Measurements from ENCODE around the gene NIPAL1. TPM values are rescaled to one million over a fixed set of nuclear protein-coding genes. Genes with fewer than 3 reads are reported as not detected.
"Not testable (repeated sequence)": the region's sequence is repeated elsewhere in the genome, so short reads cannot be mapped to it uniquely, and the experiment has no call there.

Gene NIPAL1
- total RNA-seq, 6 donors from 2014 or later = under 0.01 to 8.9 (median 2.9) TPM

DNA sequence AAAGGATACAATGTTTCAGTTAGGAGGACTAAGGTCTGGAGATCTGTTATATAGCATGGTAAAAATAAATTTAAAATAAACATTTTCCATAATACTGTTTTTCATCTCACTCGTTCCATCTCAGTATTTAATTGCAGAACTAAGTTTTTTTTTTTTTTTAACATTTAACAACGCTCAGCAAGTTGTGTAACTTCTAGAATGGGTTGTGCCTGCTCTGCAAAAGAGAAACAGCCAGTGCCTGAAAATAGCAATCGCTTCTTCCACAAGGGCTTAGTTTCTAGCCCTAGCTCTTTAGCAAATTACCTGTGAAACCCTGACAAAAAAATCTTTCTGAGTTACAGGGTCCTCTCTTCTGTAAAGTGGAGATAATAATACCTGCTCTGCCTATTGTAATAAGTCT lies 42.0 kb upstream of the NIPAL1 start:
- no peaks in the 10 kb centered on the region for H3K27me3 ChIP-seq
- H3K36me3 ChIP-seq = no peaks in the 10 kb centered on the region
- 64 to 68% methylated on average over 3 of the region's 3 CpGs for WGBS, 2 donors
- ATAC-seq (ENCODE audit: low FRiP score in 2 of 2) (no peak), DNase-seq (no peak)
- no peaks in the 10 kb centered on the region for H3K9me3 ChIP-seq
- no peak for TF ChIP-seq EP300 (IDR thresholded peaks at IDR 0.05)
- TF ChIP-seq, protein P1, sequence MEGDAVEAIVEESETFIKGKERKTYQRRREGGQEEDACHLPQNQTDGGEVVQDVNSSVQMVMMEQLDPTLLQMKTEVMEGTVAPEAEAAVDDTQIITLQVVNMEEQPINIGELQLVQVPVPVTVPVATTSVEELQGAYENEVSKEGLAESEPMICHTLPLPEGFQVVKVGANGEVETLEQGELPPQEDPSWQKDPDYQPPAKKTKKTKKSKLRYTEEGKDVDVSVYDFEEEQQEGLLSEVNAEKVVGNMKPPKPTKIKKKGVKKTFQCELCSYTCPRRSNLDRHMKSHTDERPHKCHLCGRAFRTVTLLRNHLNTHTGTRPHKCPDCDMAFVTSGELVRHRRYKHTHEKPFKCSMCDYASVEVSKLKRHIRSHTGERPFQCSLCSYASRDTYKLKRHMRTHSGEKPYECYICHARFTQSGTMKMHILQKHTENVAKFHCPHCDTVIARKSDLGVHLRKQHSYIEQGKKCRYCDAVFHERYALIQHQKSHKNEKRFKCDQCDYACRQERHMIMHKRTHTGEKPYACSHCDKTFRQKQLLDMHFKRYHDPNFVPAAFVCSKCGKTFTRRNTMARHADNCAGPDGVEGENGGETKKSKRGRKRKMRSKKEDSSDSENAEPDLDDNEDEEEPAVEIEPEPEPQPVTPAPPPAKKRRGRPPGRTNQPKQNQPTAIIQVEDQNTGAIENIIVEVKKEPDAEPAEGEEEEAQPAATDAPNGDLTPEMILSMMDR (IDR thresholded peaks at IDR 0.05) = no peak
- no peak for TF ChIP-seq POLR2A (IDR thresholded peaks at IDR 0.05)
- TF ChIP-seq POLR2AphosphoS5 (IDR thresholded peaks at IDR 0.05) = no peak
- H3K4me3 ChIP-seq = no peak overlapping the region
- no peak overlapping the region for H3K27ac ChIP-seq
- no peaks in the 10 kb centered on the region for H3K4me1 ChIP-seq

DNA sequence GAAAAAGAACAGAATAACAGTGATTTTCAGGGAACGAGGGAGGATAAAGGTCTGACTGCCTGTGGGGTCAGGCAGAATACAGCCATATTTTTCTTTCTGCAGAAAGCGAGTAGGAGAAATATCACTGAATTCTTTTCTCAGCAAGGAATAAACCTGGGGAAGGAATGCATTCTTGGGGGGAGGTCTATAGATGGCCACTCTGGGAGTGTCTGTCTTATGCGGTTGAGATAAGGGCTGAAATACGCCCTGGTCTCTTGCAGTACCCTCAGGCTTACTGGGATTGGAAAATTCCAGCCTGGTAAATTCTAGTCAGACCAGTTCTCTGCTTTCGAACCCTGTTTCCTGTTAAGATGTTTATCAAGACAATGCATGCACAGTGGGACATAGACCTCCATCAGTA lies 26.4 kb upstream of the NIPAL1 start:
- DNase-seq (no peak), ATAC-seq (ENCODE audit: low FRiP score in 2 of 2) (no peak)
- 84 to 92% methylated on average over 3 to 5 of the region's 5 CpGs for WGBS, 2 donors
- Histone ChIP-seq H3K27me3 (no peaks in the 10 kb centered on the region), H3K27ac (no peak overlapping the region), H3K9me3 (peaks cover 0 to 15% (median 8%) of the 10 kb centered on the region in 4 donors), H3K36me3 (no peaks in the 10 kb centered on the region), H3K4me3 (no peak overlapping the region), H3K4me1 (no peaks in the 10 kb centered on the region)
- no peak for TF ChIP-seq EP300 (IDR thresholded peaks at IDR 0.05)
- TF ChIP-seq POLR2AphosphoS5 (IDR thresholded peaks at IDR 0.05) = no peak
- TF ChIP-seq POLR2A (IDR thresholded peaks at IDR 0.05) = no peak
- TF ChIP-seq, protein P1 (IDR thresholded peaks at IDR 0.05) = no peak

DNA sequence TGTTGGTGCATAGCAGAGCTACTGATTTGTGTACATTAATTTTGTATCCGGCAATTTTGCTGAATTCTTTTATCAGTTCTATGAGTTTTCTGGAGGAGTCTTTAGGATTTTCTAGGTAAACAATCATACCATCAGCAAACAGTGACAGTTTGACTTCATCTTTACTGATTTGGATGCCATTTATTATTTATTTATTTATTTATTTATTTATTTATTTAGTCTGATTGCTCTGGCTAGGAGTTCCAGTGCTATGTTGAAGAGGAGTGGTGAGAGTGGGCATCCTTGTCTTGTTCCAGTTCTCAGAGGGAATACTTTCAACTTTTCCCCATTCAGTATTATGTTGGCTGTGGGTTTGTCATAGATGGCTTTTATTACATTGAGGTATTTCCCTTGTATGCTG lies 24.1 kb upstream of the NIPAL1 start:
- not testable (repeated sequence) for H3K27ac ChIP-seq; H3K4me1 ChIP-seq; H3K36me3 ChIP-seq; H3K27me3 ChIP-seq; H3K4me3 ChIP-seq; DNase-seq; ATAC-seq (ENCODE audit: low FRiP score in 2 of 2)
- H3K9me3 ChIP-seq = peaks cover 0 to 15% (median 8%) of the 10 kb centered on the region in 4 donors
- WGBS, 2 donors = 91 to 100% methylated on average over 1 of the region's 1 CpG

DNA sequence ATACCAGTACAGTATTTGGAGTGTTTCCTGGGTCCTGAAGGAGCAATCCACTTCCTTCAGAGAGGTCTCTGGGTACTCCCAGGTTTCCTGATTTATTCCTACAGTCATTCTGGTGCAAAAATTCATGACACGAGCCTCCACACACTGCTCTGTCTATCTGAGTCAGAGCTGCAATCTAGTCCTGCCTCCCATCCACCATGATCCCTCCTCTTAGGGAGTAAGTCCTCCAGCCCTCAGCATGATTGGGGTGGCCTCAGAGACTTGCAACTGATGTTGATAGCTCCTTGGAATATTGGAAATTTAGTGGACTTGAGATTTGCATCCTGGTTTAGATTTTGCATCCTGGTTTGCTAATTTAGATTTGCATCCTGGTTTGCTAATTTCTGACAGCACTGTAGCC lies 20.6 kb upstream of the NIPAL1 start:
- 89% methylated on average over 1 of the region's 1 CpG for WGBS, 2 donors
- ATAC-seq (ENCODE audit: low FRiP score in 2 of 2) (no peak), DNase-seq (no peak)
- no peaks in the 10 kb centered on the region for H3K36me3 ChIP-seq
- no peak overlapping the region for H3K27ac ChIP-seq
- TF ChIP-seq, protein P1 (IDR thresholded peaks at IDR 0.05) = no peak
- TF ChIP-seq EP300 (IDR thresholded peaks at IDR 0.05) = no peak
- no peak for TF ChIP-seq POLR2A (IDR thresholded peaks at IDR 0.05)
- no peak for TF ChIP-seq POLR2AphosphoS5 (IDR thresholded peaks at IDR 0.05)
- H3K4me1 ChIP-seq = no peaks in the 10 kb centered on the region
- no peaks in the 10 kb centered on the region for H3K27me3 ChIP-seq
- peaks cover 0 to 2% (median 0%) of the 10 kb centered on the region in 4 donors for H3K9me3 ChIP-seq
- H3K4me3 ChIP-seq = no peak overlapping the region

DNA sequence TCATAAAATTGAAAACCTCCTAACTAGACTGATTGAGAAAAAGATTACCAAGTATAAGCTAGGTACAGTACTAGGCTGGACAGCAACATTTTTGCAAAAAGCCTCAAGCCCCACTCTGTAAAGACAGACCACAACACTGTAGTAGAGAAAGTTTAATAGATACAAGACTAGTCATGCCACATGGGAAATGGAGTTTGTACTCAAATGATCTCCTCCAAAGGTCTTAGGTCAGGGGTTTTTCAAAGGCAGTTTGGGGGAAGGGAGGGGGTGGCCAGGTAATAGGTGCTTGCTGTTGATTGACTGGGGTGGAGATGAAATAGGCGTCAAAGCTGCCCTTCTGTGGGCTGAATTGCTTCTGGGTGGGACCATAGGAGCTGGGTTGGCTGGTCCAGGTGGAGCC lies 14.3 kb upstream of the NIPAL1 start:
- DNase-seq = no peak
- no peak for ATAC-seq (ENCODE audit: low FRiP score in 2 of 2)
- H3K4me1 ChIP-seq = no peaks in the 10 kb centered on the region
- peaks cover 0 to 12% (median 0%) of the 10 kb centered on the region in 4 donors for H3K9me3 ChIP-seq
- H3K27me3 ChIP-seq = no peaks in the 10 kb centered on the region
- H3K27ac ChIP-seq = no peak overlapping the region
- H3K36me3 ChIP-seq = no peaks in the 10 kb centered on the region
- 90 to 100% methylated on average over 1 of the region's 1 CpG for WGBS, 2 donors
- TF ChIP-seq POLR2A (IDR thresholded peaks at IDR 0.05) = no peak
- TF ChIP-seq, protein P1 (IDR thresholded peaks at IDR 0.05) = no peak
- no peak overlapping the region for H3K4me3 ChIP-seq
